G401.6 (cell line): ENCODE measurements around the gene SPAG9.

ENCODE experiments used
- FAIRE-seq: peaks from 2 replicates; lab custom pipeline; 2012; peaks lifted over from hg19 to GRCh38; lab: Jason Lieb, UNC

SPAG9 gene

DNA sequence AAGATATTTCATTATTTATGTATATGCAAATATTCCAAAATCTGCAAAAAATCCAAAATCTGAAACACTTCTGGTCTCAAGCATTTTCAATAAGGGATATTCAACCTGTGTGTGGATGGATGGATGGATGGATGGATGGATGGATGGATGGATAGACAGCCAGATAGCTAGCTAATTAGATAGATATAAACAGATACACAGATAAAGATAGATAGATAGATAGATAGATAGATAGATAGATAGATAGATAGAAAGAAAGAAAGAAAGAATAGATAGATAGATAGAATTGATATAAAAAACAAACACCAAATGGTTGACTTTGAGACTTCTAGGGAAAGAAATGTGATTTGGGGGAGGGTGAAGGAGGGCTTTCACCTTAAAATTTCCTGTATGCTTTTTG lies 139.4 kb downstream of the SPAG9 start:
- no peak for FAIRE-seq

- FAIRE-seq = no peak
Measured at GRCh38 chr17:50979524-50979927, 141.1 kb downstream of the SPAG9 start.

DNA sequence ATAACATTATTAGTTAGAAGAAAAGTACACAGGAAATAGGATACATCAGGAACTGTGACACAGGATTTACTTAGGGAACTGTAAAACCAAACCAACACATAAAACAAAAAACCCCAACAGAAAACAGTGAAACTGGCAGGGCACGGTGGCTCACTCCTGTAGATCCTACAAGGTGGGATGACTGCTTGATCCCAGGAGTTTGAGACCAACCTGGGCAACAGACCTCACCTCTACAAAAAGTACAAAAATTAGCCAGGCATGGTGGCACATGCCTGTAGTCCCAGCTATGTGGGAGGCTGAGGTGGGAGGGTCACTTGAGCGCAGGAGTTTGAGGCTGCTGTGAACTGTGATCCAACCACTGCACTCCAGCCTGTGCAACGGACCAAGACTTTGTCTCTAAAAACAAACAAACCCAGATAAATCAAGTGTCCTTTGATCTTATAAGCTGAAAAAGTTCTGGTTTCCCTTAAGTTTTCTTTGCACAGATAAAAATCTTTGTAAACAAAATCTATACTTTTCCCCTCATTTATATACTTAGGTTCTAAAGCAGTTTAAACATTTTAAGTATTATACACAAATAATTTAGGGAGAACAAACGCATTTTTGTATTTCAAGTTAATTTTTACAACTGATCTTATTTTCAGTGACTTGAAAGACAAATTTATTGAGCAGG lies 143.0 kb downstream of the SPAG9 start:
- FAIRE-seq = no peak

- no peak for FAIRE-seq
Measured at GRCh38 chr17:50976951-50977472, 143.7 kb downstream of the SPAG9 start.

GRCh38 chr17:50973557-50974494 lies 146.8 kb downstream of the SPAG9 start:
- no peak for FAIRE-seq

GRCh38 chr17:50972577-50972976 lies 148.1 kb downstream of the SPAG9 start:
- no peak for FAIRE-seq

DNA sequence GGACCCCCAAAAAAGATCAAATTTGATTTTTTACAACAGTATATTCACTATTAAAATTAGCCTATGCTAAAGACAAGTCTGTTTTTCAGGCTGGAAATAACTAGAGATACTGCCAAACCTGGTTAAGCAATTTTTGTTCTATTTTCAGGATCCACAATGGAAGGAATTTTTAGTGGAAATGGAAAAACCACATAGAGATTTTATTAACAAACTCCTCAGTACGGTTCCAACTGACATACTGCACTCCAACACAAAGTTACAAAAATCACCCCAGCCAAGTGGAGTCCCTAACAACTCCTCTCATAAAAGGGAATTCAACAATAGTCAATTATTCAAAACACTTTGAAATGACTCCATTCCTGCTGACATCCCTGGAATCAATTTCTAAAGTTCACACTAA lies 152.9 kb downstream of the SPAG9 start:
- no peak for FAIRE-seq

DNA sequence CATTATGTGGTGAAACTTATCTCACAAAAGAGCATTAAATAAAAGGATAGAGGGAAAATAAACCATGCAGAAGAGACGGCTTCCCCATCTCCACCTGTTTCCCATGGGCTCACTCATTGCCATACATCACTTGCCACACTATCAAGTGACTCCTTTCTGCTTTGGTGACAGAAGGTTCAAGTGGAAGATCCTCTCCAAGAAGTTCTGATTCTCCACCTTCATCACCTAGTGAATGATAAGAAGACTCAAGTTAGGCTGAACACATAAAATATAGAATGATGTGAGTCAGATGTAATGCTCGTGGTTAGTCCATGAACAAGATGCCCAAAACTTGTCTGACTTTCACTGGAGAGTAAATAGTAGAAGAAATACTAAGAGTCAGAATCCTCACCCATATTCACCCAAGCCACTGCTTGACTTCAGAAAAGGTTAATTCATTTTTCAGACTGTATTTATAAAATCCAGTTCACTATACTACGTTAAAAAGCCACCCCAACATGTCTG lies 154.5 kb downstream of the SPAG9 start:
- FAIRE-seq = no peak

- FAIRE-seq = no peak
Measured at GRCh38 chr17:50963139-50963538, 157.5 kb downstream of the SPAG9 start.

DNA sequence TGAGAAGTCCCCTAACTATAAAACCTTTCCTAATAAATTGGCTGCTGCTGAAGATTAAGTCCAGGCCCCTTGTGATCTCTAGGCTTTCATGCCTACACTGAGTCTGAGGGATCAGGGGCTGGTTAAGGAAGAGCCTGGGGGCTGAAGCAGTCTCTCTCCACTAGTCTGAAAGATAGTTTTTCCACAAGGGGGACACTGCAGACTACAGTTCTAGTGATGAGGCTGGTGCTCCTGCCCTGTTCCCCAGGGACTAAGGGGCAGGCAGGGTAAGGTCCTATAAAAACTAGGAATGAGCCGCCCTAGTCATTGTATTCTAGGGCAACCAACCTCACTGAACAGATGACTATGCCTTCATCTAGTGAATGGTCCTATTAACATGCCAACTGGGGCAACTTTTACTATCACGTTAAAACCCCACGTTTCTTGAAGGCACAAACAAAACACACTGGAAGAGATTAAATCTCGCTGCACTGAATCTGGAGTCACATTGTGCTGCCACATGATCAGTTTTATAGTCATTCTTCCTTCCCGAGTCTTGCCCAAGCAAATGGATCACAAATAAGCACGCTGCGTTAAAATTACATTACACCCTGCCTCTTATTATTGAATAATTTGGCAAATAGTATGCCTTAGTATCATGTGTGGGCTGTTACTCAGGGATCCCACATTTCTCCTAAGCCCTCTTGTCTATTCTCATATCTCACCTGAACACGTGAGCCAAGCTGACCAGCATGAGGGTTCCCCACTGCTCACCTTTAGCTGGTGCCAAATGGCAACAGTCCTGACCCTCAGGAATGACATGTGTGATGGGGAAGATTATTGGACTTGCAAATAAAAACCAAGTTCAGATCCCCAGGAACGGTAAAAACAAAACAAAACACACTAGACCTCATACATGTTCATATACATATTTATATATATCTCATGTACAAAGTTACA lies 159.1 kb downstream of the SPAG9 start:
- FAIRE-seq = no peak

DNA sequence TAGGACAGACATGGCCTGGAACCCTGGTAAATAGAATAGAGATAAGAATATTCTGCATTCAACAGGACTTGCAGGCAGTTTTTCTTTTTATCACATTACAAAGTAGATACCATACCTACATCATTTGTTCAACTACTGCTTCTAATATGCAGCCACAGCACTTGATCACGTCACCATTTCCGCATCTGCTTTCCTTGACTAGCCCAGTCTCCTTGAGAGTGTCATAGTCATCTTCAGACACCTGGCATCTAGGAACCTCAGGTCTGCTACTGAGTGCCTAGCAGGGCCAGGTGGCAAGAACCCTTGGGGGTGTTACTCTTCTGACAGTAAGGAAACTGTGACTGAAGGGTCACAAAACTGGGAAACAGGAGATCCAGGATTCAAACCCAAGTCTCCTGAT lies 161.3 kb downstream of the SPAG9 start:
- no peak for FAIRE-seq

- FAIRE-seq = peak; percentile 17
Measured at GRCh38 chr17:50957600-50958575, 162.8 kb downstream of the SPAG9 start.

DNA sequence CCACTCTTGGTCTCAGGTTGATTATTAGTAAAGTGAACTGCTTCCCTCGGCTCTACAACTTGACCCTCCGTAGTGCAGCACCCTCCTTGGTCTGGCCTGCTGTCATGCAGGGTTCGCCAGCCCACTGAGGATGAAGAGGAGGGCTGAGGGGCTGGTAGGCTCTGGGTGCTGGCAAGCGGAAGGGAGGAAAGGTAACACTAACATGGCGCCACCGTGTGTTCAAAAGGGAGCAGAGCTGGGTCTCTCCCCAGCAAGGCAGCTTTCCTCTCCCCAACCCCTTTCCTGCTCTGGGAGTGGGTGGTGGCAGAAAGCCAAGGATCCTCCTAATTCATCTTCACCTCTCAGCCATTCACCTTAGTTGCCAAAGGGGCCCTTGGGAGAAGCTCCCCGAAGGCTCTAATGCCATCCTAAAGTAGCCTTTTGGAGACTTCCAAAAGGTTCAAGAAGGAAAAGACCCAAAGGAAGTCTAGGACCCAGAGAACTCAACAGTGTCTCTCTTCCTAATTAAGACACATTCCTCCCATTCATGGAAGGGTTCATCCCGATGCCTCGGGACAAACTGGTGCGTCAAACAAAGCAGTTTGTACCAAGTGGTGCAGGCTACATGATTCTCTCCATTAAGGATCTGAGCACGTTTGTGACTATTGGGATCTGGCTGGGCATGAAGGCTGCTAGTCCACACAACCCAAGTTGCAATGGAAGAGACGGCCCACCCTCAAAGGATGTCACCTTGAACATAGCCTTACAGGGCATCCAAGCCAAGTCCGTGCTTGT lies 163.7 kb downstream of the SPAG9 start:
- FAIRE-seq = peak; percentile 62

DNA sequence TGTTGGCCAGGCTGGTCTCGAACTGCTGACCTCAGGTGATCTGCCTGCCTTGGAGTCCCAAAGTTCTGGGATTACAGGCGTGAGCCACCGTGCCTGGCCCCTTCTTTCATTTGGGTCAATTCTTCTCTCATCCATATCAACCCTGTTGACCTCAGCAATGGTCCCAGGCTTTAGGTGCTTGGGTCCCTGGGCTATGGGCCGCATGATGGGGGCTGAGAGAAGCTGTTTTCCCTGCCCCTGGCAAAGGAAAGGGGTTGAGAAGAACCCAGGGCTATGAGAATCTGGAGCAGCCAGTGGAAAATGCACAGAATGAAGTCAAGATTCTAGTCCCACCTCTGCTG lies 164.3 kb downstream of the SPAG9 start:
- FAIRE-seq = no peak

GRCh38 chr17:50955667-50956120 lies 165.0 kb downstream of the SPAG9 start:
- peak; percentile 57 for FAIRE-seq

DNA sequence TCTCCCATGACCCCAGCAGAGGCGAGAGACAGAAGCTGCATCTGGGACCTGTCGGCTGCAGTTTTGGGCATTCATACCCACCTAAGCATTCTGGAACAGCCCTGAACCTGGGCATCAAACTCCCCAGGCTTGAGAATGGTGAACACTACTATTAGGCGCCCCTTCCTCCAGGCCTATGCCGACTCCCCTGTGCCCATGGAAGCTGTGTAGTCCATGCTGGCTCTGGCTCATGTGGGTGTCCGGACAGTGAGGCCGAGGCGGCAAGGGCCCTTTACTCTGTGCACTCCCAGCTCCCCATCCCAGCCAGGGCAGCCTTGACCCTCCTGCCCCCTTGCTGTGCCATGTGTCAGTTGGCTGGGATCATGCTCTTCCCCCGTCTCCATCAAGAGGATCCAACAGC lies 165.5 kb downstream of the SPAG9 start:
- no peak for FAIRE-seq

- FAIRE-seq = no peak
Measured at GRCh38 chr17:50954641-50955121, 166.0 kb downstream of the SPAG9 start.

GRCh38 chr17:50953831-50954601 lies 166.7 kb downstream of the SPAG9 start:
- no peak for FAIRE-seq

- FAIRE-seq = no peak
Measured at GRCh38 chr17:50953518-50953830, 167.2 kb downstream of the SPAG9 start.
